Fibroblast of upper back skin (primary cell): ENCODE data around the gene VEPH1.
"Not testable (repeated sequence)": the region's sequence is repeated elsewhere in the genome, so short reads cannot be mapped to it uniquely, and the experiment has no call there.

Source experiments
- DNase-seq: peaks from one replicate; pipeline ENCODE4 v3.0.0-alpha.2; 2013

VEPH1 gene

DNA sequence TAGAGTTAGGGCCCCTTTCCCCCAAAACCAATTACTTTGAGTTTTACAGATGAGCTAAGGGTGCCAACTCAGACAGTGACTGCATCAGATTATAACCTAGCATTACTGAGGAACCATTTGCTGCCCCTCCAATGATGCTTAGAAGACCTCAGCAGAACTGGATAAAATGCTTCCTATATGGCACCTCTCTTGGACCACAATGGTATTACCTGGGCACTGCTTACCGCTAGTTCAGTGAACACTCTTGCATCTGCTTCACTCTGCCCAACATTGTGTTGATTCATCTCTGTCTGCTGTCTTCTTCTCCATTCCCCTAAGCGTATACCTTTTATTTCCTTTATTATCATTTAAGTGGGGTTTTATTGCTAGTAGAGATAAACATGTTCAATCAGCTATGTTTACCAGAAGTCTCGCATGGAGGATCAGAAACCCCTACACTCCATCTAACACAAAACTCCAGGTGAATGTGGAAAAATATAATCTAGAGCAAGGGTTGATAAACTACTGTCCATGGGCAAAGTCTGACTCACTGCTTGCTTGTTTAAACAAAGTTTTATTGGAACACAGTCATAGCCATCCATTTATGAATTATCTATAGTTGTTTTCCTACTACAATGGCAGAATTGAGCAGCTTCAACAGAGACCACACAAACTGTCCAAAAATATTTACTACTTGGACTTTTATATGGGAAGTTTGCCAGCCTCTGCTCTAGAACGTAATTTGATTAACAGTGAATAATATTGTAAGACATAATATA lies 166.8 kb downstream of the VEPH1 start:
- no peak for DNase-seq

- DNase-seq: peak; percentile 55
Measured at GRCh38 chr3:157335233-157336076, 167.8 kb downstream of the VEPH1 start.

GRCh38 chr3:157333551-157333991 lies 169.6 kb downstream of the VEPH1 start:
- peak; percentile 98 for DNase-seq

GRCh38 chr3:157330206-157330605 lies 173.0 kb downstream of the VEPH1 start:
- peak; percentile 86 for DNase-seq

DNA sequence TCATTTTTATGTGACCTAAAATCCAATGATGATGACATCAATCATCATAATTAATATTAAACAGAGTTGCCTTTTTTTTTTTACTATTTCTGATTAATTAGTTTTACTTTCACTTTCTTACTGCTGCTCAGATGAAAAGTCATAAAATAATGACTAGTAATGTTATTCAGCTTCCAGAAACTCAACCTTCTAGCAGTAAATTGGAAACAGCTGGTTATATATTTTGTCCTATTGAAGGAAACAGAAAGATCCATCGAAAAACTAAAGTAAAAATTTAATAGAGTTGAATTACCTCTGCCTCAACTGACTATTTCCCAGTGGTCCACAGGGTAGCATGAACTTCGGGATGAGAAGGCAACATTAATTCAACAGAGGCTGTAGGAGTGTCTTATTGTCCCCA lies 173.7 kb downstream of the VEPH1 start:
- DNase-seq: peak; percentile 49

GRCh38 chr3:157327837-157328236 lies 175.4 kb downstream of the VEPH1 start:
- DNase-seq: no peak

- no peak for DNase-seq
Measured at GRCh38 chr3:157327018-157327417, 176.2 kb downstream of the VEPH1 start.

- not testable (repeated sequence) for DNase-seq
Measured at GRCh38 chr3:157324869-157325268, 178.3 kb downstream of the VEPH1 start.

DNA sequence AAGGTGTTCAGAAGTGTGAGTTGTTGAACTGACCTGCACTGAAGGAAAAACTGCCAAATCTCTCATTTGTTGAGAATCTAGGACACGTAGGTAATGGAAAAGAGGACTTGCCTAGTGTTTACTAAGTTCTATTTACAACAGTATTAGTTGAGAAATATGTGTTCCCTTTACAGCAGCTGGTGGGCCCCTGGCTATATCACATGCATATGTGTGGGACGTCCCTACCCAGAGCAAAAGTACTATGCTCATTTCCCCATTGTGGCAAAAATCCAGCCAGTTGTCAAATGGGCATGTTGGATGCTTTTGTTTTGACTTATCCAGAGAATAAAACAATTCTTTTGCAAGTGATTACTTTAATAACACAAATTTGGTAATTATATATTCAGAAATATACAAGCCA lies 179.9 kb downstream of the VEPH1 start:
- no peak for DNase-seq

GRCh38 chr3:157319672-157320071 lies 183.5 kb downstream of the VEPH1 start:
- DNase-seq: no peak

- DNase-seq: no peak
Measured at GRCh38 chr3:157318639-157319288, 184.5 kb downstream of the VEPH1 start.

DNA sequence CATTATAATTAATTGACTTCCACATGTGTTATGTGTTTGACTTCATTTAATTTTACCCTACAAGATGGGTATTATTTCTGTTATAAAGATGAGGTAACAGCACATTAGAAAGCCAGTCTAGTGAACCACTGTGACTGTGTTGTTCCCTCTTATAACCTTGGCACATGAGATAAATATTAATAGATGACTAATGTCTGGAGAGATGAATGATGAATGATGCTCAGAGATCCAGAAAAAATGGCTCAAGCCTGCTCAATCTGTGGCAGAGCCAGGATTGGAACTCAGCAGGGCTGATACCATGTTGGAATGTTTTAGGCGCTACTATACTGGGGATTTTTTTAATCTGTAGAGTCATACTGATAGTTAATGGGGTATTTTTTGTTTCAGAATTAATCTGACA lies 185.3 kb downstream of the VEPH1 start:
- peak; percentile 38 for DNase-seq

DNA sequence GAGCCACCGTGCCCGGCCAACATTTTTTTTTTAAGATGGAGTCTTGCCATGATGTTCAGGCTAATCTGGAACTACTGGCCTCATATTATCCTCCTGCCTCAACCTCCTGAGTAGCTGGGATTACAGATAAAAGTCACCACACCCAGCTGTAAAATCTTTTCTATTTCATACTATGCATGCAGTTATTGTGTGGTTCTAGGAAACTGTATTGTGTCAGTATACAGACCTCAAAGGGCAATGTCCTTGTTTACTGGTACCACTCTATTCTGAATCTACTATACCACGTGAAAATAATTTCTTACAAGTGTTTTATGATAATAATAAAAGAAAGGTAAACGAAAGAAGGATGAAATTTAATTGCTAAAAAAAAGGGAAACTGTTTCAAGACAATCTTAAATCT lies 190.0 kb downstream of the VEPH1 start:
- DNase-seq: no peak

DNA sequence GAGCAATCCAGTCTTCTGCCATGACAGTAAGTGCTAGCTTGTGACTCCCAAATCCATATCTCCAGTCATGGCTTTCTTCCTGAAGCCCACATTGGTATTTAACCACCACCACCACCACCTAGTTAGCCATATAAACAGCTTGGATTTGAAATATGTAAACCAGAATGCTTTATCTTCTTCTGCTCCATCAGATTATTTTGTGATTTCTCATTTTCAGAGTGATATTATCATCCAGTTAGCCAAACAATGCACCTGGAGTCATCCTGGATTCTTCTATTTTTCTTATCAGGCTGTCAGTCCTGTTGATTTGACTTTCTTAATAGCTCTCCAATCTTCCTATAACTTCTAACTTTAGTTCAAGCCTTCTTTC lies 190.9 kb downstream of the VEPH1 start:
- peak; percentile 45 for DNase-seq

- DNase-seq: peak; percentile 98
Measured at GRCh38 chr3:157311633-157312375, 191.4 kb downstream of the VEPH1 start.

GRCh38 chr3:157310329-157311052 lies 192.7 kb downstream of the VEPH1 start:
- no peak for DNase-seq

DNA sequence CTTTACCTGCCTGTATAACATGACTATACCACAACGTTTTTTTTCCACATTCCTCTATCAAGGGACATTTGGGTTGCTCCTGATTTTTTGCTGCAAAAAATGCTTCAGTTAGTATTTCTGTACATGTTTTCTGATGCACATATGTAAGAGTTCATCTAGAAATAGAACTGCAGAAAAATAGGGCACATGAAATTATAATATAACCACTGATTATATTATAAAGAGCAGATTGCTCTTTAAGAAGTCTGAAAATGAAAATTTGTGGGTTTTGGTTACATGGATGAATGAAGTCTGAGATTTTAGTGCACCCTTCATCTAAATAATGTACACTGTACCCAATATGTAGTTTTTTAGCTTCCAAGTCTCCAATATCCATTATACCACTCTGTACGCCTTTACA lies 196.7 kb downstream of the VEPH1 start:
- DNase-seq: no peak

DNA sequence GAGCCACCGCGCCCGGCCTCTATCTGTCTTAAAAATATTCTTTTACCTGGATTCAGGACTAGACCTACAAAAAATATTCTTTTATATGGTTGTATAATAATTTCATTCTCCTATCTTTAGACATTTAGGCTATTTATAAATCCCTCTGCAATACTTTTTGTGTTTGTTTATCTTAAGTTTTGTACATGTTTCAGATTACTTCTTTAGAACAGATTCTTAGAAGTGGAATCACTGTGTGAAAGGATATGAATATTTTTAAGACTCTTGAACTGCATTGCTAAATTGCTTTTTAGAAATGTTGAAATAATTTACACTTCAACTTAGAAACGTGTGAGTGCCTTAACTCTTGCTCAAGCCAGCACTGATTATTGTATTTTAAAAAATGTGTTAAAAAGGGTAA lies 197.8 kb downstream of the VEPH1 start:
- no peak for DNase-seq

DNA sequence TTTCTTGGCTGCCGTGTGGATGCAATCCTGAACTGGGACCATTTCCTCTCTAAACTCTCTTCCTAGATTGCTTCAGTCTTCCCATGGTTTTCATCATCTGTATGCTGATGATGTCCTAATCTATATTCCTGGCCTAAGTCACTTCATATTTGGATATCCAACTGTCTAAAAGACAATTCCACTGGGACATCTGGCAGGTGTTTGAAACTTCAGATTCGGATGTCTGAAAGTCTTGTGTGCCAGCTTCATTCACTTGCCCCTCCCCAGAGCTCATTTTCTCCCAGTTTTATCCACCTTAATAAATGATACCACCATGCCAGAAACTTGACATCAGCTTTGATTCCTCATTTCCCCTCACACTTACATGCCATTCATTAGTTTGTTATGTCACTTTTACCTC lies 201.5 kb downstream of the VEPH1 start:
- no peak for DNase-seq

- no peak for DNase-seq
Measured at GRCh38 chr3:157300981-157301663, 202.1 kb downstream of the VEPH1 start.

DNA sequence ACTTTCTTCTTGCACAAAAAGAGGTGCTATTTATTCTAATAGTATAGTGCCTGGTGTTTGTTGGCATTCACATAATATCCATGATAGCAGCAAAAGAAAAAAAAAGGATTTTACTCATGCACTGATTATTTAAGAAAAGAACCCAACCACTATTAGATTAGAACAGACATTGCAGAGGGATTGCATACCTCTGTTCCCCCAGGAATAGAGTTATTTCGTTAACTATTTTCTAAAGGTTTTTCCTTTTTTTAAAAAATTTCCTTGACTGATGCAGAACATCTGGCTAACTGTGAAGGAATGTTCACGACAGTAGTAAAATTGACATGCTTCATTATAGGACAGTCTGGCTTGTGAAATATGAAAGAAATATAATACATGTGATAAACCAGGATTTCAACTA lies 203.1 kb downstream of the VEPH1 start:
- DNase-seq: peak; percentile 92
